ENCODE results near the gene EPOP. TPM values are rescaled to one million over a fixed set of nuclear protein-coding genes. Genes with fewer than 3 reads are reported as not detected.

The EPOP gene
- total RNA-seq, 3 donors from 2014 or later: 2.0 to 2.1 (median 2.0) TPM

GRCh38 chr17:38713456-38714075 lies 38.8 kb upstream of the EPOP start:
- no peak for DNase-seq (ENCODE audit: low spot score in 2 of 2)
- Histone ChIP-seq H3K9me3 (no peaks in the 10 kb centered on the region), H3K36me3 (peaks cover 23% of the 10 kb centered on the region), H3K4me3 (no peak overlapping the region), H3K4me1 (no peaks in the 10 kb centered on the region), H3K27ac (no peak overlapping the region), H3K27me3 (no peaks in the 10 kb centered on the region)
- TF ChIP-seq POLR2A (IDR thresholded peaks at IDR 0.05) (no peak), CTCF (IDR thresholded peaks at IDR 0.05) (no peak), POLR2AphosphoS5 (IDR thresholded peaks at IDR 0.05) (no peak)
- intact Hi-C loops (cut with DNase I; ENCODE audit: low total_unique reads): no loop called here

GRCh38 chr17:38712593-38712992 lies 37.8 kb upstream of the EPOP start:
- no peaks in the 10 kb centered on the region for H3K27me3 ChIP-seq
- intact Hi-C loops (cut with DNase I; ENCODE audit: low total_unique reads): no loop called here
- no peak for DNase-seq (ENCODE audit: low spot score in 2 of 2)
- H3K4me3 ChIP-seq: no peak overlapping the region
- peaks cover 23% of the 10 kb centered on the region for H3K36me3 ChIP-seq
- no peaks in the 10 kb centered on the region for H3K9me3 ChIP-seq
- TF ChIP-seq POLR2AphosphoS5 (IDR thresholded peaks at IDR 0.05) (no peak), CTCF (IDR thresholded peaks at IDR 0.05) (no peak), POLR2A (IDR thresholded peaks at IDR 0.05) (no peak)
- H3K4me1 ChIP-seq: no peaks in the 10 kb centered on the region
- no peak overlapping the region for H3K27ac ChIP-seq

GRCh38 chr17:38711792-38712571 lies 37.2 kb upstream of the EPOP start:
- Histone ChIP-seq H3K36me3 (peaks cover 23% of the 10 kb centered on the region), H3K27me3 (no peaks in the 10 kb centered on the region)
- intact Hi-C loops (cut with DNase I; ENCODE audit: low total_unique reads): no loop called here

GRCh38 chr17:38710985-38711384 lies 36.2 kb upstream of the EPOP start:
- no peak for DNase-seq (ENCODE audit: low spot score in 2 of 2)
- no peaks in the 10 kb centered on the region for H3K27me3 ChIP-seq
- H3K36me3 ChIP-seq: peaks cover 19% of the 10 kb centered on the region
- H3K27ac ChIP-seq: no peak overlapping the region
- H3K4me3 ChIP-seq: no peak overlapping the region
- TF ChIP-seq POLR2AphosphoS5 (IDR thresholded peaks at IDR 0.05) (no peak), CTCF (IDR thresholded peaks at IDR 0.05) (no peak), POLR2A (IDR thresholded peaks at IDR 0.05) (no peak)
- intact Hi-C loops (cut with DNase I; ENCODE audit: low total_unique reads): no loop called here
- H3K9me3 ChIP-seq: no peaks in the 10 kb centered on the region
- H3K4me1 ChIP-seq: no peaks in the 10 kb centered on the region

More at GRCh38 chr17:38711792-38712571, 37.2 kb upstream of the EPOP start:
- no peak for TF ChIP-seq POLR2AphosphoS5 (IDR thresholded peaks at IDR 0.05)
- TF ChIP-seq POLR2A (IDR thresholded peaks at IDR 0.05): no peak
- TF ChIP-seq CTCF (IDR thresholded peaks at IDR 0.05): no peak
- Histone ChIP-seq H3K27ac (no peak overlapping the region), H3K9me3 (no peaks in the 10 kb centered on the region), H3K4me1 (no peaks in the 10 kb centered on the region), H3K4me3 (no peak overlapping the region)
- no peak for DNase-seq (ENCODE audit: low spot score in 2 of 2)

- intact Hi-C loops (cut with DNase I; ENCODE audit: low total_unique reads): no loop called here
- Histone ChIP-seq H3K27me3 (no peaks in the 10 kb centered on the region), H3K9me3 (no peaks in the 10 kb centered on the region), H3K4me3 (no peak overlapping the region), H3K36me3 (peaks cover 19% of the 10 kb centered on the region), H3K27ac (no peak overlapping the region), H3K4me1 (no peaks in the 10 kb centered on the region)
- no peak for DNase-seq (ENCODE audit: low spot score in 2 of 2)
- TF ChIP-seq CTCF (IDR thresholded peaks at IDR 0.05): no peak
- TF ChIP-seq POLR2A (IDR thresholded peaks at IDR 0.05): no peak
- no peak for TF ChIP-seq POLR2AphosphoS5 (IDR thresholded peaks at IDR 0.05)
Observed at GRCh38 chr17:38710604-38710962, 35.8 kb upstream of the EPOP start.
